HL-60 (cell line): ENCODE data around the gene ITGB1BP2.

Source experiments
- CTCF ChIP-seq: IDR thresholded peaks from one replicate; pipeline ENCODE4 v1.5.1; 2011; ENCODE audit warnings: low read length, control low read depth, inconsistent platforms; ENCODE audit not compliant: insufficient read depth
- POLR2AphosphoS5 ChIP-seq: IDR thresholded peaks from 2 replicates; pipeline ENCODE4 v1.6.1; 2012; ENCODE audit warnings: low read depth
- TF ChIP-seq, protein P1 (sequence below): IDR thresholded peaks from 2 replicates; pipeline ENCODE4 v1.6.1; 2012; ENCODE audit warnings: low read depth; ENCODE audit not compliant: insufficient replicate concordance

- no peak for TF ChIP-seq CTCF
- TF ChIP-seq POLR2AphosphoS5, result no peak
- TF ChIP-seq, protein P1, sequence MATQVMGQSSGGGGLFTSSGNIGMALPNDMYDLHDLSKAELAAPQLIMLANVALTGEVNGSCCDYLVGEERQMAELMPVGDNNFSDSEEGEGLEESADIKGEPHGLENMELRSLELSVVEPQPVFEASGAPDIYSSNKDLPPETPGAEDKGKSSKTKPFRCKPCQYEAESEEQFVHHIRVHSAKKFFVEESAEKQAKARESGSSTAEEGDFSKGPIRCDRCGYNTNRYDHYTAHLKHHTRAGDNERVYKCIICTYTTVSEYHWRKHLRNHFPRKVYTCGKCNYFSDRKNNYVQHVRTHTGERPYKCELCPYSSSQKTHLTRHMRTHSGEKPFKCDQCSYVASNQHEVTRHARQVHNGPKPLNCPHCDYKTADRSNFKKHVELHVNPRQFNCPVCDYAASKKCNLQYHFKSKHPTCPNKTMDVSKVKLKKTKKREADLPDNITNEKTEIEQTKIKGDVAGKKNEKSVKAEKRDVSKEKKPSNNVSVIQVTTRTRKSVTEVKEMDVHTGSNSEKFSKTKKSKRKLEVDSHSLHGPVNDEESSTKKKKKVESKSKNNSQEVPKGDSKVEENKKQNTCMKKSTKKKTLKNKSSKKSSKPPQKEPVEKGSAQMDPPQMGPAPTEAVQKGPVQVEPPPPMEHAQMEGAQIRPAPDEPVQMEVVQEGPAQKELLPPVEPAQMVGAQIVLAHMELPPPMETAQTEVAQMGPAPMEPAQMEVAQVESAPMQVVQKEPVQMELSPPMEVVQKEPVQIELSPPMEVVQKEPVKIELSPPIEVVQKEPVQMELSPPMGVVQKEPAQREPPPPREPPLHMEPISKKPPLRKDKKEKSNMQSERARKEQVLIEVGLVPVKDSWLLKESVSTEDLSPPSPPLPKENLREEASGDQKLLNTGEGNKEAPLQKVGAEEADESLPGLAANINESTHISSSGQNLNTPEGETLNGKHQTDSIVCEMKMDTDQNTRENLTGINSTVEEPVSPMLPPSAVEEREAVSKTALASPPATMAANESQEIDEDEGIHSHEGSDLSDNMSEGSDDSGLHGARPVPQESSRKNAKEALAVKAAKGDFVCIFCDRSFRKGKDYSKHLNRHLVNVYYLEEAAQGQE, result no peak
Measured at GRCh38 chrX:71321731-71322130, 20.2 kb downstream of the ITGB1BP2 start.
